B cell (primary cell): ENCODE results near the gene UNC119. TPM values are rescaled to one million over a fixed set of nuclear protein-coding genes. Genes with fewer than 3 reads are reported as not detected.

ENCODE experiments used
- ATAC-seq: fragments of 200-7000 bp; cut with Tn5 transposase; one replicate; pipeline ENCODE4 v1.10.0; 2021; ENCODE audit warnings: low read depth, mild to moderate bottlenecking, moderate number of reproducible peaks, moderate library complexity
- CTCF ChIA-PET: fragments of 350-600 bp; sonication (Branson Sonifier 250); formaldehyde crosslinking; loops from one replicate; lab custom pipeline; 2021; ENCODE audit warnings: antibody characterized with exemption, inconsistent platforms; lab: Charles Lee
- POLR2A ChIA-PET: fragments of 350-600 bp; sonication (Branson Sonifier 250); formaldehyde crosslinking; loops from one replicate; lab custom pipeline; 2021; ENCODE audit warnings: antibody characterized with exemption; lab: Charles Lee
- DNase-seq: peaks from one replicate; pipeline ENCODE4 v3.0.0; 2013
- H2AFZ ChIP-seq: 2 replicates; pipeline ENCODE4 v1.6.1; 2012; ENCODE audit warnings: mild to moderate bottlenecking, low read depth, low read length; ENCODE audit not compliant: insufficient read depth, poor library complexity, severe bottlenecking
- H3K27ac ChIP-seq, 2 donors: 1 replicate in 1 of 2; 2 replicates in 1 of 2; pipeline ENCODE4 v1.5.1; 2012 to 2013; ENCODE audit warnings: low read length in 2 of 2, mild to moderate bottlenecking in 2 of 2, moderate library complexity in 1 of 2
- H3K27me3 ChIP-seq, 4 experiments: fragments of 200-600 bp in 1 of 4; sonication (generic) in 1 of 4; replicated peaks in 1 of 4; 1 replicate in 2 of 4; 2 replicates in 2 of 4; pipeline versions ENCODE4 v1.6.1 to v1.7.0; 2013 to 2016; ENCODE audit warnings: low read length in 3 of 4, mild to moderate bottlenecking in 2 of 4, mixed read lengths in 1 of 4, moderate library complexity in 1 of 4; ENCODE audit not compliant: insufficient read depth in 4 of 4, control insufficient read depth in 3 of 4; ENCODE audit errors: control extremely low read depth in 1 of 4
- H3K36me3 ChIP-seq, 2 experiments: replicated peaks in 1 of 2; 1 replicate in 1 of 2; 2 replicates in 1 of 2; pipeline versions ENCODE4 v1.6.1 to v1.7.1; 2013; ENCODE audit warnings: low read length in 1 of 2; ENCODE audit not compliant: insufficient read depth in 2 of 2, control insufficient read depth in 1 of 2; ENCODE audit errors: control extremely low read depth in 1 of 2, extremely low read depth in 1 of 2
- H3K4me1 ChIP-seq, 2 donors: fragments of 200-600 bp in 1 of 2; sonication (generic) in 1 of 2; 1 replicate in 1 of 2; 2 replicates in 1 of 2; pipeline versions ENCODE4 v1.5.1 to v1.6.1; 2013 to 2017; ENCODE audit warnings: low read length in 2 of 2; ENCODE audit not compliant: control insufficient read depth in 2 of 2, insufficient read depth in 2 of 2
- H3K4me2 ChIP-seq: replicated peaks from 2 replicates; pipeline ENCODE3; 2012; ENCODE audit warnings: mild to moderate bottlenecking, low read depth, low read length; ENCODE audit not compliant: poor library complexity, severe bottlenecking
- H3K4me3 ChIP-seq, 5 experiments: fragments of 200-600 bp in 1 of 5; sonication (generic) in 1 of 5; 1 replicate in 3 of 5; 2 replicates in 2 of 5; pipeline versions ENCODE4 v1.5.1 to v1.7.0; 2011 to 2016; ENCODE audit warnings: low read length in 4 of 5, mild to moderate bottlenecking in 4 of 5, low read depth in 2 of 5, control low read depth in 1 of 5, moderate library complexity in 1 of 5; ENCODE audit not compliant: insufficient read depth in 1 of 5; ENCODE audit errors: control extremely low read depth in 1 of 5, extremely low read depth in 1 of 5
- H3K79me2 ChIP-seq: fragments of 200-600 bp; sonication (generic); one replicate; pipeline ENCODE4 v1.6.0; 2016; ENCODE audit warnings: low read length; ENCODE audit not compliant: control insufficient read depth, insufficient read depth
- H3K9ac ChIP-seq: fragments of 200-600 bp; sonication (generic); 2 replicates; pipeline ENCODE4 v1.6.1; 2017; ENCODE audit warnings: mild to moderate bottlenecking, low read length, moderate library complexity
- H3K9me3 ChIP-seq, 3 donors: one replicate each; pipeline versions ENCODE4 v1.6.1 to v1.7.1; 2013; ENCODE audit warnings: low read length in 2 of 3; ENCODE audit not compliant: control insufficient read depth in 2 of 3, insufficient read depth in 1 of 3; ENCODE audit errors: control extremely low read depth in 1 of 3
- H4K20me1 ChIP-seq: 2 replicates; pipeline ENCODE4 v1.6.0; 2012; ENCODE audit warnings: mild to moderate bottlenecking, low read length; ENCODE audit not compliant: insufficient read depth, control insufficient read depth, poor library complexity, severe bottlenecking
- H3K27ac Mint-ChIP-seq: one replicate; pipeline ENCODE4 v1.8.0; 2021; ENCODE audit warnings: mixed read lengths
- H3K27me3 Mint-ChIP-seq: one replicate; pipeline ENCODE4 v1.8.0; 2021; ENCODE audit warnings: mixed read lengths
- H3K4me1 Mint-ChIP-seq: one replicate; pipeline ENCODE4 v1.8.0; 2021; ENCODE audit warnings: mixed read lengths
- H3K4me3 Mint-ChIP-seq: one replicate; pipeline ENCODE4 v1.8.0; 2021; ENCODE audit warnings: mixed read lengths
- H3K9me3 Mint-ChIP-seq: one replicate; pipeline ENCODE4 v1.8.0; 2022; ENCODE audit warnings: mixed read lengths; ENCODE audit not compliant: insufficient read depth
- CTCF ChIP-seq: fragments of 200-600 bp; IDR thresholded peaks from one replicate; pipeline ENCODE4 v1.8.0; 2022; ENCODE audit warnings: antibody characterized with exemption, mild to moderate bottlenecking
- EZH2 ChIP-seq: IDR thresholded peaks from 2 replicates; pipeline ENCODE4 v1.6.1; 2012; ENCODE audit warnings: borderline replicate concordance, low read depth, mild to moderate bottlenecking, moderate library complexity, low read length; ENCODE audit not compliant: insufficient read depth, poor library complexity, severe bottlenecking
- WGBS: methylation state at CpG from one replicate; pipeline ENCODE4 v1.1.5; 2013; ENCODE audit warnings: missing lambda C conversion rate; ENCODE audit not compliant: insufficient coverage; 5-methylcytosine and 5-hydroxymethylcytosine counted together
- intact Hi-C: fragments of 100-400 bp; cut with micrococcal nuclease; formaldehyde crosslinking; loops from one replicate; pipeline ENCODE4 v1.10.0; 2022
- polyA plus RNA-seq: library from polyadenylated mRNA; depleted of rRNA; stranded (reverse); fragments of >200 nt; gene quantifications from 2 replicates; pipeline ENCODE4 v1.2.3, GENCODE V29; 2012
- total RNA-seq, 2 donors: library from RNA; stranded (reverse); fragments of 120-200 nt in 1 of 2; gene quantifications; 1 replicate in 1 of 2; 2 replicates in 1 of 2; pipeline versions ENCODE4 v1.2.3 to v1.2.4, GENCODE V29; 2013 to 2022

Gene UNC119
- total and polyA plus RNA-seq, 2 donors (not counting 1 experiment from before 2014, with no cell fraction given), result 75.3 to 174 TPM

GRCh38 chr17:28514561-28515002 is 37.8 kb downstream of the UNC119 start:
- Mint-ChIP-seq H3K27me3 (peaks cover 20% of the 10 kb centered on the region), H3K27ac (no peak overlapping the region), H3K9me3 (no peaks in the 10 kb centered on the region), H3K4me1 (peaks cover 6% of the 10 kb centered on the region), H3K4me3 (no peak overlapping the region)
- CTCF ChIA-PET, result no interaction called here
- no peak overlapping the region for H3K9ac ChIP-seq
- H3K27me3 ChIP-seq, result peaks cover 0 to 16% (median 1%) of the 10 kb centered on the region in 4 experiments
- no peak overlapping the region for H3K4me3 ChIP-seq
- no peak for DNase-seq
- H3K4me2 ChIP-seq, result no peak overlapping the region
- no peaks in the 10 kb centered on the region for H4K20me1 ChIP-seq
- no peak overlapping the region for H2AFZ ChIP-seq
- peaks cover 0 to 9% of the 10 kb centered on the region in 2 donors for H3K4me1 ChIP-seq
- TF ChIP-seq CTCF (no peak), EZH2 (no peak)
- no peaks in the 10 kb centered on the region for H3K9me3 ChIP-seq
- no peak overlapping the region for H3K27ac ChIP-seq
- intact Hi-C loops, result no loop called here
- H3K36me3 ChIP-seq, result no peaks in the 10 kb centered on the region
- ATAC-seq, result no peak
- POLR2A ChIA-PET, result no interaction called here
- WGBS, result 82% methylated on average over 12 of the region's 16 CpGs
- no peaks in the 10 kb centered on the region for H3K79me2 ChIP-seq

DNA sequence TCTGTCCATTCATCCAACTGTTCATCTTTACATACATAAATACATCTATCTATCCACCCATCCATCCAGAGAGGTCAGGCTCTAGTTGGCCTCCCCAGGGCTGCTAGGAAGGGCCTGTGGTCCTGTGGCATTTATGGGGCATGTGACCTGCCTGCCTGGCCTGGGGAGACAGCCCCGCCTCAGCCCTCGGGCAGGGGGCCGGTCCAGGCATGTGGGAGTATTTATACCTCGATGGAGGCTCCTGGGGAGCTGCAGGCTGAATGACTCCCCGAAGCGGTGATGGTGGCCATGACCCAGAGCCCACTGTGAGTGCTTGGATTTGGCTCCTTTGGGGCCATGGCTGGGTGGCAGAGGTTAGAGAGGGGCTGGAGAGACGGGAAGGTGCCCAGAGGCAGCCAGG is 38.9 kb downstream of the UNC119 start:
- intact Hi-C loops, result no loop called here
- Histone ChIP-seq H3K79me2 (no peaks in the 10 kb centered on the region), H3K9ac (no peak overlapping the region), H3K4me1 (peaks cover 0 to 4% of the 10 kb centered on the region in 2 donors), H3K9me3 (no peaks in the 10 kb centered on the region), H3K4me3 (no peak overlapping the region), H3K27me3 (peaks cover 0 to 25% (median 3%) of the 10 kb centered on the region in 4 experiments), H3K27ac (no peak overlapping the region), H3K36me3 (no peaks in the 10 kb centered on the region), H4K20me1 (no peaks in the 10 kb centered on the region), H2AFZ (no peak overlapping the region), H3K4me2 (no peak overlapping the region)
- H3K9me3 Mint-ChIP-seq, result no peaks in the 10 kb centered on the region
- POLR2A ChIA-PET, result no interaction called here
- no peak overlapping the region for H3K4me3 Mint-ChIP-seq
- 93% methylated on average over 7 of the region's 7 CpGs for WGBS
- no peak for DNase-seq
- no peak for ATAC-seq
- H3K27ac Mint-ChIP-seq, result no peak overlapping the region
- peaks cover 27% of the 10 kb centered on the region for H3K27me3 Mint-ChIP-seq
- TF ChIP-seq EZH2 (no peak), CTCF (no peak)
- H3K4me1 Mint-ChIP-seq, result peaks cover 6% of the 10 kb centered on the region
- CTCF ChIA-PET, result no interaction called here
